Daoy (cell line): Measurements from ENCODE around the gene DYNLRB2. TPM values are rescaled to one million over a fixed set of nuclear protein-coding genes. Genes with fewer than 3 reads are reported as not detected.

ENCODE experiments used
- DNase-seq: peaks from one replicate; pipeline ENCODE4 v3.0.0-alpha.2; 2015; ENCODE audit warnings: low read depth
- total RNA-seq: library from RNA; depleted of rRNA; stranded (reverse); fragments of >200 nt; shearing (Covaris generic); gene quantifications from 2 replicates; pipeline ENCODE4 v1.2.3, GENCODE V29; 2014

Gene DYNLRB2
- total RNA-seq, 1 experiment from 2014 or later: not detected

DNA sequence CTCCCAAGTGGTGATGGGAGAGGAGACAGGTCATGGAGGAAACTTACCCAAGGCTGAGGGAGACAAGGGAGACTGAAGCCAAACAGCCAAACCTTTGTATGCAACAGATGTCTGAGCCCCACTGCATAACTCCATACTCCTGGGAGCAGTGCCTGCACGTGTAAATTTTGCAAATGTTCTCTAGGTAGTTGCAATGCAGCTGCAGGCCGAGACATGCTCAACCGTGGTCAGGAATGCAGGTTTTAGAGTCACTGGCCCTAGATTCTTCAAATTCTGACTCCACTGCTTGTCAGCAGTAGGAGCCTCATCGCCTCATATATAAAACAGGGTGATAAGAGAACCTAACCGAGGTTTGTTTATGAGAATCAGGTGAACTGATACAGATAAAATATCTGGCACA, 11.5 kb downstream of the DYNLRB2 start:
- no peak for DNase-seq

- DNase-seq: no peak
These were observed 13.2 kb downstream of the DYNLRB2 start for GRCh38 chr16:80554033-80554432.

- DNase-seq: no peak
These were observed 15.7 kb downstream of the DYNLRB2 start for GRCh38 chr16:80556481-80556880.

DNA sequence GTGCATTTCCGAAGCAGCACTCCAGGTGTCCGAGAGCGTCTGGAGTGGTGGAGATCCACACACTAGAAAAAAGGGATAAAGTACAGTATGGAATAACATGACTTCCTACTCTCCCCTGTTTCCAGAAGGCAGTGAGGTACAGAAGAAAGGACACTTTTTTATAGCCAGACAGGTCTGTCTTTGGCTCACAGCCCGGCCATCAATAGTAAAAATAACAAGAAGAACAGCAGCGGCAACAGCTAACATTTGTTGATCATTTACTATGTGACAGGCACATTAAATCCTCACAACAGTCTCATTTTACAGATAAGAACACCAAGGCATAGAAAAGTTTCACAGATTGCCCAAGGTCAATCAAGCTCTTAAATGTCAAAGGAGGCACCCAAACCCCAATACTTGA, 16.2 kb downstream of the DYNLRB2 start:
- DNase-seq: no peak

DNA sequence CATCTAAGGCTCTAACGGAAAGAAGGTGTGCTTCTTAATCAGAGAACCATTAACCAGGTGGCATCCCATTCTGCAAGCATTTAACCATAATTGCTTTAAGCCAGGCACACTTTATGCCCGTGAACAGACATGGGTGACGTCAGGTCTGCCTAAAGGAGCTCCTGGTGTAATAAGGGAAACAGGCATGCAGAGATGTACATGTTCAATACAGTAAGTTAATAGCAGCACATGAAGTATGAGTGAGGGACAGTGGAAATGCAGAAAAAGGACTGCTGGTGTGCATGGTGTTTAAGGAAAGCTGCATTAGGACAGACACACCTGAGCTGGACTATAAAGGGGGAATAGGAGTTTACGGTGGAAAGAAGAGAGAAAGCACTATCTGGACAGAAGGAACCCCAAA, 18.6 kb downstream of the DYNLRB2 start:
- DNase-seq: no peak

DNA sequence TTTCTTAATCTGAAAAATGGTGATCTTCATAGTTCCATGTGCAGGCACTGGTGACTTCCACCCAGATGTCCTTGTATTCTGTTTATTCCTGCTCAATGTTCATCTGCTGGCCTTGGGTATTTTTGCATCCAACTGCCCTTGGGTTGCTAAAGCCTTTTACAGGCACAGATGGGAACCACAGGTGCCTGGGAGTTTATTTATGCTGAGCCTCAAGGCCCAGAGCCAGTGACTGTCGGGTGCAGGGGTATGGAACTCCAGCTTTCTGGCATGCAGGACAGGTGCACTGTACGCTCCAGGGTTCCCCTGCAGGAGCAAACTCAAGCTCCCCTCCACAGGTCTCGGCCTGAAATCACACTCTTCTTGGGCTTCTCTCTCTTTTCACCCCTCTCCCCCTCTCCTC, 22.3 kb downstream of the DYNLRB2 start:
- no peak for DNase-seq

GRCh38 chr16:80564394-80564793, 23.6 kb downstream of the DYNLRB2 start:
- DNase-seq: no peak

DNA sequence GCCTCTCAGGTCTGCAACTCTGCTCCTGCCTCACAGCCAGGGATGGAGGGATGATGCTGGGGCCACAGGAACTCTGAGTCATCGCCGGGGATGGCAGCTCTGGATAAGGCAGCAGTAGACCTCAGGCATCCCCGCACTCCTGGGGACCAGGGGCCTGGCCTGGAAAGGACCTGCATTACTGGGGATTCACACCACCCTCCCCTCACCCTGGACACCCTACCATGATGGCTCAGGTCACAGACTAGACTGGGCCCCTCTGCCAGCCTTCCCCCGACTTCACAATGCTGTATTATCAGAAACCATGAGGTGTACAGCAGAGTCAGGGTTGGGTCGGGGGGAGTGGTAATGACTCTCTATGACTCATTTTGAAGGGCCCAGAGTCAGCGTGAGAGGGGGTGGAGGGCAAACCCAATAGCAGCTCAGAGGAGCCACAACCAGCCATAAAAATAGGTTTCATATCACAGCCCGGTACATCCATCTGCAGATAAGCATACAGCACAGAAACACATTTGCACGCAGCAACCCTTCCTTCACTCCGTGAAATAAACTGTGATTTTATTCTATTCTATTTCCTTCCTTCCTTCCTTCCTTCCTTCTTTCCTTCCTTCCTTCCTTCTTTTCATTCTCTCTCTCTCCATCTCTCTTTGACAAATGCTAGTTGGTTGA, 28.8 kb downstream of the DYNLRB2 start:
- DNase-seq: peak; percentile 91

GRCh38 chr16:80570106-80570478, 29.3 kb downstream of the DYNLRB2 start:
- peak; percentile 69 for DNase-seq

DNA sequence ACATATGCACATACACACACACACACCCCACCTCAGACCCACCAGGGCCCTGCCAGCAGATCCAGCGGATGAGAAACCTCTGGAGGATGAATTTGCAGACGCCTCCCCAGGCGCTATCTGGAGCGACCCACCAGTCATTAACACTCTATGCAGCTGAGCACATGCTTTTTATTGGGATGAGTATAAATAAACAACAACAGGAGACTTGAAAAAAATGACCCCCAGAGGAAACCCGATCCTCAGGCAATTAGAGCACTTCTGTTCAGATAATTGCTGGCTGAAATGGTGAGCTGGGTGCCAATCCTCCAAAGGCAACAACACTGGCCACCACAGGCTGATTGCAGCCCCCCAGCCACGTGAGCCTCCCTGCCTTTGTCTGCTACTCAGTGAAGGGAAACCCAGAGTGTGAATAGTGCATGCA, 32.9 kb downstream of the DYNLRB2 start:
- no peak for DNase-seq

GRCh38 chr16:80576343-80576912, 35.6 kb downstream of the DYNLRB2 start:
- DNase-seq: no peak

GRCh38 chr16:80577485-80578280, 36.9 kb downstream of the DYNLRB2 start:
- DNase-seq: no peak

- peak; percentile 43 for DNase-seq
These were observed 39.5 kb downstream of the DYNLRB2 start for GRCh38 chr16:80580109-80580832.

GRCh38 chr16:80583466-80583865, 42.7 kb downstream of the DYNLRB2 start:
- DNase-seq: peak; percentile 80

- DNase-seq: no peak
These were observed 45.0 kb downstream of the DYNLRB2 start for GRCh38 chr16:80585764-80586163.

DNA sequence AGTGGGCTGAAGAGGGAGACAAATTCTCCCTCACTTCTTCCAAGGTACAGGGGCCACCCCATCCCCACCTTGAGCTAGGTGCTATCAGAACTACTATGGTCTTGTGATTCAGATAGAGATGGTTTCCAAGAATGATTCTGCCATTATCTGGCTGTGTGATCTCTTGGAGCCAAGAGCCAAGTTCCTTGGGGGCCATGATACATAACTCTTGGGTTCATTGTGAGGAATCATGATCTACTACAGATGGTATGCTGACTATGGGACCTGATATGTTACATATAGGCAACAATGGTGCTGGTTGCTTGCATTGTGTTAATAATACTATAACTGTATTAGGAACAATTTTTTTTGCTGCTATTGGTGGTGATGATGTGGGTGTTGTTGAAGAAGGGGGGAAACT, 45.7 kb downstream of the DYNLRB2 start:
- no peak for DNase-seq

- no peak for DNase-seq
These were observed 46.3 kb downstream of the DYNLRB2 start for GRCh38 chr16:80587071-80587470.

- peak; percentile 19 for DNase-seq
These were observed 50.5 kb downstream of the DYNLRB2 start for GRCh38 chr16:80591071-80591915.

GRCh38 chr16:80592273-80592672, 51.5 kb downstream of the DYNLRB2 start:
- no peak for DNase-seq

DNA sequence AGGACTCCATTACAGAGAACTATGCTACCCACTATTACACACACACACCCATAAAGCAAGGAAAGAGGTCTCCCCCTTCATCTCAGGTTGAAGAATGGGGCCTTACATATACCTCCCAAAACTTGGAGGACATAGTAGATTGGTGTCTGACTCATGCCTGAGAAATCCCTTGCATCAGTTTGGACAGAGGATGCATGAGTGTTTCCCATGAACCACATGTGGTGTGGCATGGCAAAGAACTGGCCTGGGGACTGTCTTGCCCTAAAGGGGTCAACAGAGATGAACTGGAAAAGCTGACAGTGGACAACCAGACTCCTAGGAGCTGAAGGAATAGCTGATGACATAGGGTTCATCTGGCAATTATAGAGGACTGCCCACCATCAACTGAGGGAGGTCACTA, 54.0 kb downstream of the DYNLRB2 start:
- DNase-seq: peak; percentile 19

DNA sequence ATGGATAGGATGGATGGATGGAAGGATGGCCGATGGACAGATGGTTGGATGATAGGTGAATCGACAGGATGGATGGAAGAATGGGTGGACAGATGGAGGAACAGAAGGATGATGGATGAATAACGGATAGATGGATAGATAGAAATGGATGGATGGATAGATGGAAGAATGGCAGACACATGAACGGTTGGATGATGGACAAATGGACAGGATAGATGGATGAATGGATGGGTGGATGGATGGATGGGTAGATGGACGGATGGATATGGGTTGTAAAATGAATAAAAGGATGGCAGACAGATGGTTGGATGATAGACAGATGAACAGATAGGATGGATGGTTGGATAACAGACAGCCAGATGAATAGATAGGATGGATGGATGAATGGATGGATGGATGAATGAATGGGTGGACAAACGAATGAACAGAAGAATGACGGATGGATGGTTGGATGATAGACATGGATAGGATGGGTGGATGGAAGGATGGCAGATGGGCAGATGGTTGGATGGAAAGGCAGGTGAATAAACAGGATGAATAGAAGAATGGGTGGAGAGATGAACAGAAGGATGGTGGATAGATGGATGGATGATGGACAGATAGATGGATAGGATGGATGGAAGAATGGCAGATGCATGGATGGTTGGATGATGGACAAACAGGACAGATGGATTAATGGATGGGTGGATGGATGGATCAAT, 55.9 kb downstream of the DYNLRB2 start:
- DNase-seq: no peak
